ENCODE data around the gene LRCH2. TPM values are rescaled to one million over a fixed set of nuclear protein-coding genes. Genes with fewer than 3 reads are reported as not detected.

Gene LRCH2
- total RNA-seq, 1 experiment from 2014 or later = 6.6 TPM

DNA sequence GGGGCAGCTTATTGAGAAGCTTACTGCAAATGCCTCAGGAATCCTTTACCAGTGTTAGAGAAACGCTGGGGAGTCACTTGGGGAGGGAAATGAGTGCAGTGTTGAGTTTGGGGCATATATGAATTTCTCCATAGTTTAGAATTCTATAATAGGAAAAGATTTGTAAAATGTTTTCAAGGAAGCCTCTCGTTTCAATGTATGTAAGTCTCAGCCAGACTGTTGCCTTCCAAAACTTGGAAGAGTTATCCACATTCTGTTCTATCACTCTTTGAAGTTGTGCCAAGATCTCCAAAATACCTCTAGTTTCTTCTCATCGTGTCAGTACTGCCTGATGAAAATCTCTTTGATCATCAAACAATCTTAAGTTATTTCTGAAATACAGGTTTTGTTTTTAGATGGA, 565 bp upstream of the LRCH2 start:
- Histone ChIP-seq H2BK15ac (ENCODE audit: low read depth, low read length) (no peak overlapping the region), H2AK5ac (ENCODE audit: insufficient read length, low read length) (no peak overlapping the region), H3K79me1 (ENCODE audit: insufficient read depth, low read depth, low read length, poor library complexity, severe bottlenecking) (no peaks in the 10 kb centered on the region), H3K4me1 (ENCODE audit: insufficient read depth, low read length) (peaks cover 2% of the 10 kb centered on the region; the same call in 1 of the 2 replicates), H3K4ac (ENCODE audit: low read depth, low read length) (no peak overlapping the region), H4K8ac (replicated peaks; ENCODE audit: insufficient read length, low read depth, low read length) (no peak overlapping the region), H3K56ac (ENCODE audit: insufficient read length, low read depth, low read length) (no peak overlapping the region), H2BK120ac (ENCODE audit: low read depth, low read length, poor library complexity, severe bottlenecking) (no peak overlapping the region), H2BK20ac (ENCODE audit: low read depth, low read length, poor library complexity, severe bottlenecking) (no peak overlapping the region), H2BK12ac (ENCODE audit: insufficient read length, low read depth, low read length) (no peak overlapping the region), H3K4me2 (ENCODE audit: insufficient read depth, insufficient read length, low read length) (peak overlapping the region; percentile 62), H3K23ac (ENCODE audit: insufficient read length, low read depth, low read length) (no peak overlapping the region), H3K27me3 (ENCODE audit: insufficient read depth, low read length) (no peaks in the 10 kb centered on the region; the same call in 1 of the 2 replicates), H3T11ph (ENCODE audit: low read length) (no peak overlapping the region), H3K9ac (ENCODE audit: extremely low read depth, insufficient read length, low read length) (peak overlapping the region; percentile 0), H3K27ac (ENCODE audit: insufficient read length, low read depth, low read length) (no peak overlapping the region), H3K14ac (ENCODE audit: insufficient read depth, low read length) (no peak overlapping the region), H4K91ac (ENCODE audit: insufficient read length, low read depth, low read length) (no peak overlapping the region), H4K5ac (ENCODE audit: insufficient read length, low read depth, low read length) (no peak overlapping the region), H2AFZ (ENCODE audit: low read length) (peak overlapping the region; percentile 86), H3K18ac (ENCODE audit: insufficient read length, low read depth, low read length) (no peak overlapping the region), H3K79me2 (ENCODE audit: insufficient read depth, low read length) (no peaks in the 10 kb centered on the region), H3K23me2 (ENCODE audit: insufficient read length, low read depth, low read length, poor library complexity, severe bottlenecking) (peaks cover 5% of the 10 kb centered on the region), H2BK5ac (ENCODE audit: insufficient read length, low read length) (no peak overlapping the region), H3K9me3 (ENCODE audit: control insufficient read depth, low read depth, low read length) (no peaks in the 10 kb centered on the region), H4K20me1 (ENCODE audit: control insufficient read depth, insufficient read depth, insufficient read length) (no peaks in the 10 kb centered on the region)
- Mint-ChIP-seq H3K9me3 (no peaks in the 10 kb centered on the region), H3K4me3 (peak overlapping the region; percentile 90 to 97), H3K36me3 (ENCODE audit: insufficient read depth in 1 of 3, low read depth in 3 of 3) (no peaks in the 10 kb centered on the region), H3K4me1 (peaks cover 37 to 53% of the 10 kb centered on the region in 2 experiments), H3K27ac (no peak overlapping the region), H3K27me3 (ENCODE audit: low read depth) (peaks cover 37% of the 10 kb centered on the region)
- no peak for DNase-seq
- no CpG with 5 or more reads among the region's 3 CpGs for WGBS (ENCODE audit: extremely low coverage, insufficient read length, low lambda C conversion rate)
- TF ChIP-seq, protein P1, sequence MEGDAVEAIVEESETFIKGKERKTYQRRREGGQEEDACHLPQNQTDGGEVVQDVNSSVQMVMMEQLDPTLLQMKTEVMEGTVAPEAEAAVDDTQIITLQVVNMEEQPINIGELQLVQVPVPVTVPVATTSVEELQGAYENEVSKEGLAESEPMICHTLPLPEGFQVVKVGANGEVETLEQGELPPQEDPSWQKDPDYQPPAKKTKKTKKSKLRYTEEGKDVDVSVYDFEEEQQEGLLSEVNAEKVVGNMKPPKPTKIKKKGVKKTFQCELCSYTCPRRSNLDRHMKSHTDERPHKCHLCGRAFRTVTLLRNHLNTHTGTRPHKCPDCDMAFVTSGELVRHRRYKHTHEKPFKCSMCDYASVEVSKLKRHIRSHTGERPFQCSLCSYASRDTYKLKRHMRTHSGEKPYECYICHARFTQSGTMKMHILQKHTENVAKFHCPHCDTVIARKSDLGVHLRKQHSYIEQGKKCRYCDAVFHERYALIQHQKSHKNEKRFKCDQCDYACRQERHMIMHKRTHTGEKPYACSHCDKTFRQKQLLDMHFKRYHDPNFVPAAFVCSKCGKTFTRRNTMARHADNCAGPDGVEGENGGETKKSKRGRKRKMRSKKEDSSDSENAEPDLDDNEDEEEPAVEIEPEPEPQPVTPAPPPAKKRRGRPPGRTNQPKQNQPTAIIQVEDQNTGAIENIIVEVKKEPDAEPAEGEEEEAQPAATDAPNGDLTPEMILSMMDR (conservative IDR thresholded peaks at IDR 0.05) = no peak

Measured in H9 (cell line).